ENCODE measurements around the gene PRDM7.
"Not testable (repeated sequence)": the region's sequence is repeated elsewhere in the genome, so short reads cannot be mapped to it uniquely, and the experiment has no call there.

PRDM7 gene

GRCh38 chr16:90010676-90011507 lies 66.2 kb downstream of the PRDM7 start:
- Mint-ChIP-seq H3K9me3 (no peaks in the 10 kb centered on the region), H3K27ac (no peak overlapping the region), H3K36me3 (ENCODE audit: low read depth) (no peaks in the 10 kb centered on the region), H3K4me3 (no peak overlapping the region), H3K4me1 (peaks cover 19% of the 10 kb centered on the region), H3K27me3 (ENCODE audit: low read depth, poor library complexity) (peaks cover 15% of the 10 kb centered on the region)
- TF ChIP-seq, protein P1, sequence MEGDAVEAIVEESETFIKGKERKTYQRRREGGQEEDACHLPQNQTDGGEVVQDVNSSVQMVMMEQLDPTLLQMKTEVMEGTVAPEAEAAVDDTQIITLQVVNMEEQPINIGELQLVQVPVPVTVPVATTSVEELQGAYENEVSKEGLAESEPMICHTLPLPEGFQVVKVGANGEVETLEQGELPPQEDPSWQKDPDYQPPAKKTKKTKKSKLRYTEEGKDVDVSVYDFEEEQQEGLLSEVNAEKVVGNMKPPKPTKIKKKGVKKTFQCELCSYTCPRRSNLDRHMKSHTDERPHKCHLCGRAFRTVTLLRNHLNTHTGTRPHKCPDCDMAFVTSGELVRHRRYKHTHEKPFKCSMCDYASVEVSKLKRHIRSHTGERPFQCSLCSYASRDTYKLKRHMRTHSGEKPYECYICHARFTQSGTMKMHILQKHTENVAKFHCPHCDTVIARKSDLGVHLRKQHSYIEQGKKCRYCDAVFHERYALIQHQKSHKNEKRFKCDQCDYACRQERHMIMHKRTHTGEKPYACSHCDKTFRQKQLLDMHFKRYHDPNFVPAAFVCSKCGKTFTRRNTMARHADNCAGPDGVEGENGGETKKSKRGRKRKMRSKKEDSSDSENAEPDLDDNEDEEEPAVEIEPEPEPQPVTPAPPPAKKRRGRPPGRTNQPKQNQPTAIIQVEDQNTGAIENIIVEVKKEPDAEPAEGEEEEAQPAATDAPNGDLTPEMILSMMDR (IDR thresholded peaks at IDR 0.05) = no peak
- no peak for DNase-seq

- TF ChIP-seq, protein P1 (IDR thresholded peaks at IDR 0.05) = no peak
- H3K36me3 Mint-ChIP-seq (ENCODE audit: low read depth) = no peaks in the 10 kb centered on the region
- H3K4me3 Mint-ChIP-seq = no peak overlapping the region
- H3K27ac Mint-ChIP-seq = peak overlapping the region; percentile 79
- H3K27me3 Mint-ChIP-seq (ENCODE audit: low read depth, poor library complexity) = no peaks in the 10 kb centered on the region
- no peaks in the 10 kb centered on the region for H3K9me3 Mint-ChIP-seq
- H3K4me1 Mint-ChIP-seq = peaks cover 19% of the 10 kb centered on the region
- no peak for DNase-seq
These were observed 67.8 kb downstream of the PRDM7 start for GRCh38 chr16:90009172-90009899.

- no peak overlapping the region for H3K4me3 Mint-ChIP-seq
- no peak overlapping the region for H3K27ac Mint-ChIP-seq
- no peaks in the 10 kb centered on the region for H3K27me3 Mint-ChIP-seq (ENCODE audit: low read depth, poor library complexity)
- H3K36me3 Mint-ChIP-seq (ENCODE audit: low read depth) = no peaks in the 10 kb centered on the region
- TF ChIP-seq, protein P1 (IDR thresholded peaks at IDR 0.05) = no peak
- DNase-seq = no peak
- peaks cover 19% of the 10 kb centered on the region for H3K4me1 Mint-ChIP-seq
- no peaks in the 10 kb centered on the region for H3K9me3 Mint-ChIP-seq
These were observed 68.4 kb downstream of the PRDM7 start for GRCh38 chr16:90008708-90009145.

DNA sequence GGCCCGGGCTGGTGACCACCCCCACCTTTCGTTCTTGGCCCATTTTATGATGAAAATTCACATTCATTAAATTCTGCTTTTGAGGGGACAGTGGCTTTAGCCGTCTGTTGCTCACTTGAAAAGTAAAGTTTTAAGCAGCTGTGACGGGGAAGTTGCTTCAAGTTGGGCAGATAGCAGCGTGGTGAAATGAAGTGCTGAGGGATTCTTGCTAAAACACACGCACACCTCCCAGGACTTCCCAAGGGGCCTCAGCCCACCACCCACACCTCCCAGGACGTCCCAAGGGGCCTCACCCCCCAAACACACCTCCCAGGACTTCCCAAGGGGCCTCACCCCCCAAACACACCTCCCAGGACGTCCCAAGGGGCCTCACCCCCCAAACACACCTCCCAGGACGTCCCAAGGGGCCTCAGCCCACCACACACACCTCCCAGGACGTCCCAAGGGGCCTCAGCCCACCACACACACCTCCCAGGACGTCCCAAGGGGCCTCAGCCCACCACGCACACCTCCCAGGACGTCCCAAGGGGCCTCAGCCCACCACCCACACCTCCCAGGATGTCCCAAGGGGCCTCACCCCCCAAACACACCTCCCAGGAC lies 69.4 kb downstream of the PRDM7 start:
- H3K27me3 Mint-ChIP-seq (ENCODE audit: low read depth, poor library complexity); H3K4me3 Mint-ChIP-seq; H3K36me3 Mint-ChIP-seq (ENCODE audit: low read depth); H3K27ac Mint-ChIP-seq; DNase-seq; H3K9me3 Mint-ChIP-seq: not testable (repeated sequence)
- H3K4me1 Mint-ChIP-seq = peaks cover 19% of the 10 kb centered on the region

DNA sequence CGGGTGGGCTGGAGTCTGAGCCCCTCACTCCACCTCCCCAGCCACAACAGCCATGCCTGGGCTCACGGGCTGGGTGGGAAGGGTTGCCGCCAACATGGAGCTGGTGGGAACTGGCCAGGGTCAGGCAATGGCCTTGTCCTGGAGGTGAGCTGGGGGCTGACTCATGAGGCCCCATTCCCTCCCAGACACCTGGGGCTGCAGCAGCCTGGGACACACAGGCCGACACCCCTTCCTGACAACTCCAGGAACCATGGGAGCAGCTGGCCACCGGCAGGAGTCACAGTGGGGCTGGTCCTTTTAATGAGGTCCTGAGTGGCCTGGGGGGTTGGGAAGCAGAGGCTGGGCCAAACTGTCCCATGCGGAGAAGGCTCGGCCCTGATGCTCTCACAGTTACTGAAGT lies 70.1 kb downstream of the PRDM7 start:
- H3K9me3 Mint-ChIP-seq = no peaks in the 10 kb centered on the region
- no peak for DNase-seq
- no peaks in the 10 kb centered on the region for H3K36me3 Mint-ChIP-seq (ENCODE audit: low read depth)
- no peak overlapping the region for H3K27ac Mint-ChIP-seq
- peaks cover 19% of the 10 kb centered on the region for H3K4me1 Mint-ChIP-seq
- H3K27me3 Mint-ChIP-seq (ENCODE audit: low read depth, poor library complexity) = no peaks in the 10 kb centered on the region
- TF ChIP-seq, protein P1 (IDR thresholded peaks at IDR 0.05) = no peak
- no peak overlapping the region for H3K4me3 Mint-ChIP-seq
